Right lobe of liver (tissue), 4 donors: ENCODE data around the gene SRSF7.

Experiments used
- CTCF ChIP-seq, 4 donors: fragments of 200-600 bp in 3 of 4; fragments of 450-650 bp in 1 of 4; IDR thresholded peaks; one replicate each; pipeline versions ENCODE4 v1.5.1 to v1.8.0; 2016 to 2022; ENCODE audit warnings: antibody characterized with exemption in 4 of 4, mild to moderate bottlenecking in 2 of 4
- POLR2A ChIP-seq: fragments of 450-650 bp; IDR thresholded peaks from one replicate; pipeline ENCODE4 v1.6.1; 2017; ENCODE audit warnings: antibody characterized with exemption, mild to moderate bottlenecking
- donor health status: DM: no; HTN: no; CAD: no.
- donor health status: DM: no; HTN: no; CAD: no.
- donor health status: DM: no; HTN: yes; CAD: no.

- TF ChIP-seq CTCF (IDR thresholded peaks at IDR 0.05) (no peak), POLR2A (no peak)
Observed at GRCh38 chr2:38783586-38783985, 32.4 kb upstream of the SRSF7 start.
